Mesodermal cell (in vitro differentiated cells): ENCODE results near the gene KDM4C.

Experiments
- H3K27ac ChIP-seq: 2 replicates; pipeline ENCODE4 v1.7.0; 2013; ENCODE audit warnings: mild to moderate bottlenecking, low read depth, low read length, moderate library complexity; ENCODE audit not compliant: severe bottlenecking
- H3K36me3 ChIP-seq: 2 replicates; pipeline ENCODE4 v1.7.1; 2013; ENCODE audit warnings: mild to moderate bottlenecking, low read length, moderate library complexity; ENCODE audit not compliant: control insufficient read depth, insufficient read depth
- H3K4me1 ChIP-seq: one replicate; pipeline ENCODE4 v1.7.1; 2013; ENCODE audit warnings: mild to moderate bottlenecking, low read length; ENCODE audit not compliant: insufficient read depth, control insufficient read depth, poor library complexity, severe bottlenecking
- H3K4me3 ChIP-seq: 2 replicates; pipeline ENCODE4 v1.7.0; 2013; ENCODE audit warnings: low read length, control low read depth, mild to moderate bottlenecking; ENCODE audit not compliant: insufficient read depth, poor library complexity, severe bottlenecking; ENCODE audit errors: extremely low read depth
- H3K9me3 ChIP-seq: 2 replicates; pipeline ENCODE4 v1.7.1; 2013; ENCODE audit warnings: mild to moderate bottlenecking, low read length, moderate library complexity; ENCODE audit not compliant: control insufficient read depth
- WGBS, 2 experiments: methylation state at CpG; one replicate each; pipeline ENCODE4 v1.1.5; 2013; ENCODE audit warnings: missing lambda C conversion rate in 2 of 2; ENCODE audit not compliant: insufficient coverage in 2 of 2; 5-methylcytosine and 5-hydroxymethylcytosine counted together

KDM4C gene

DNA sequence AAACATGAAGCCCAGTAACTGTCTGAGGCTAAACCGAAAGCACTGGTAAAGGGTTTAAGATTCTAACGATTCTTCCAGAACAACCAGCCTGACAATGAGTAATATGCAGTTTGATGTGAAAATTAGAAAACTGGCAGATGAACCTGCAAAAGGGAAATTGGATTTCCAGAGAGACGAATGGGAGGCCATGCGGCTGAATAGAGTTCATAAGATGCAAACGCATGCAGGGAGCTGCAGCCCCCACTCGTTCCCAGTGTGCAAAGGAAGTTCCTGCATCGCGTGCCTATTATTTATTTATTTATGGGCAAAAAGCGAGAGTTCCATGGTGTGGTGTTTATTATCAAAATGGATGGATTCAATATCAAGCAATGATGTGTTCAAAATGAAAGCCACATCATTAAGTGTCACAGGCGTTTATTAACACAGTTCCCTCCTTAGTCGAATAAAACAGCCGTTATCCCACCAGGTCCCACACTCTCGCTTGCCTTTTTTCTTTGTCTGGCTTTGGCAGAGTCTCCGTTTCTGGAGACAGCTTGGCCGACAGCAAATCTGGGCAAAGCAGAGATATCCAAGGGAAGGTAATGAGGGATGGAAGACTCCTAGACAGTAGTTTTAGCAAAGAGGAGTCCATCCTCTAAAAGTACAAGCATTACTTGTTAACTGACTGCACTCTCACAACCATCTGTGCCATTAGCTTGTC lies 451.4 kb downstream of the KDM4C start:
- no peak overlapping the region for H3K4me3 ChIP-seq
- H3K27ac ChIP-seq: no peak overlapping the region
- no peaks in the 10 kb centered on the region for H3K36me3 ChIP-seq
- H3K9me3 ChIP-seq: no peaks in the 10 kb centered on the region
- no peaks in the 10 kb centered on the region for H3K4me1 ChIP-seq
- WGBS, 2 experiments: 90 to 91% methylated on average over 11 to 13 of the region's 15 CpGs

DNA sequence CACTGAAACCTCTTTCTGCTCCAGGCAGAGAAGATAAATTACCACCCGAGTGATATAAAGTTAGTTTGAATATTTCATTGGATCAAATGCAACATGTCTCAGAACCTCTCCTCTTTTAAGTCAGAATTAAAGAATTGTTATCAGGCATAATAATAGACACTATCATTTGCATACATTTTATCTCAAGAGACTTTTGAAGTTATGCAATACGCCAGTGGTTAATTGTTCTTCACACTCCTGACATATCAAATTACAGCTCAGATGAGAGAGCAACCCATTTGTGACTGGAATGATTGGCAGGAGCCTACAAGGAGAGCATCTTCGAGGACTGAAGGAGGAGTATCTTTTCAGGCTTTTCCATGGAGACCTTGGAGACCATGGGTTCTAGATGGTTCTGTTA lies 452.2 kb downstream of the KDM4C start:
- no peaks in the 10 kb centered on the region for H3K36me3 ChIP-seq
- no peak overlapping the region for H3K4me3 ChIP-seq
- no peaks in the 10 kb centered on the region for H3K9me3 ChIP-seq
- 80 to 100% methylated on average over 1 to 2 of the region's 3 CpGs for WGBS, 2 experiments
- no peak overlapping the region for H3K27ac ChIP-seq
- no peaks in the 10 kb centered on the region for H3K4me1 ChIP-seq

DNA sequence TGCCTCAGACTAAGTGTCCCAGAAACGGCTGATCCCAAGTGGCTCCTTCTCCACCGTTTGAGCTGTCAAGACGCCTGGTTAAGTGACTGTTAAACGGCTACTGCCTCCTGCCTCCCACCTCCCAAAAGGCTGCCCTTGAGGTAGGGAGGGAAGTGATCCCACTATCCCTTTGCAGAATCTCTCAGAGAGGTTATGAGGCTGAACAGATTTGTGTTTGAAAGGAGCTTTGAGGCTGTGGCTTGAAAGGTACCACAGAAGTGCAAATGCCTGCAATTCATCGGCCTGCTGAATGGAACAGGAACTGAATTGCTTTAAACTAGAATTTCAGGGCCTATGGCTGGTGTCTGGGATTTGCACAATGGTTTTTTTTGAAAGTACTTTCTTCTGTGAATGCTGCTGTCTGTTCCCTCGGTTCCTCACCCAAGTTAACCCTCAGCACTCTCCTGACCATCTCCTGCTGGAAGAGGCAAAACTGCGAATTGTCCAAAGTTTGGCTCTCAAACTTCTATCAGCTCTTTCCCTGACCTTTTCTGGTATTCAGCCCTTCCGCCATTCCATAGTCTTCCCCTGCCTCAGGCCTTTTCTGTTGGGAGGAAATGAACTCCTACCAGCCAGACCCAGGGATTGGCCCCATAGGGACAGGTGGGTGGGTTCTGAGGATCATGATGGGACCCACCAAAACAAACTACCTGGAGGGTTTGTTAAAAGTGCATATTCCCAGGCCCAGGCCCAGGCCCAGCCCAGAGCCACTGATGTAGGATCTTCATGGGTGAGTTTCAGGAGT lies 453.3 kb downstream of the KDM4C start:
- H3K4me3 ChIP-seq: no peak overlapping the region
- H3K36me3 ChIP-seq: no peaks in the 10 kb centered on the region
- H3K4me1 ChIP-seq: no peaks in the 10 kb centered on the region
- no peak overlapping the region for H3K27ac ChIP-seq
- H3K9me3 ChIP-seq: no peaks in the 10 kb centered on the region
- WGBS, 2 experiments: 34 to 47% methylated on average over 5 of the region's 8 CpGs

DNA sequence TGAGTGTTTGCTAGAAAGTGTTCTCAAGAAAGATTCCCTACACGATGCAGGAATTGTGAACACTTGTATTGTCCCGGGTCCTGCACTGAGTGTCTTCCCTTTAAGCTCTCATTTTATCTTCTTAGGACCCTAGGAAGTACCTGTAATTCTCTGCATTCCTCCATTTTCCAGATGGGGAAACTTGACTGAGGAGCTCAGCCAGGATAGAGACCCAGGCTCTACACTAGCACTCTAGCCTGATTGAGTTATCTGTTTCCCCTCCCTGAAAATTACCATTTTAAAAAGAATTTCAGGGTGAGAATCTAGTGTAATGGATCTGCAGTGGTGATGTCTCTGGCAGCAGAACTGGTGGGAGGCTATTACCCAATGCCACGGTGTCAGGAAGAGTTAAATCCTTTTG lies 453.9 kb downstream of the KDM4C start:
- 79 to 81% methylated on average over 3 of the region's 3 CpGs for WGBS, 2 experiments
- H3K4me3 ChIP-seq: no peak overlapping the region
- H3K36me3 ChIP-seq: no peaks in the 10 kb centered on the region
- no peak overlapping the region for H3K27ac ChIP-seq
- H3K4me1 ChIP-seq: no peaks in the 10 kb centered on the region
- no peaks in the 10 kb centered on the region for H3K9me3 ChIP-seq

DNA sequence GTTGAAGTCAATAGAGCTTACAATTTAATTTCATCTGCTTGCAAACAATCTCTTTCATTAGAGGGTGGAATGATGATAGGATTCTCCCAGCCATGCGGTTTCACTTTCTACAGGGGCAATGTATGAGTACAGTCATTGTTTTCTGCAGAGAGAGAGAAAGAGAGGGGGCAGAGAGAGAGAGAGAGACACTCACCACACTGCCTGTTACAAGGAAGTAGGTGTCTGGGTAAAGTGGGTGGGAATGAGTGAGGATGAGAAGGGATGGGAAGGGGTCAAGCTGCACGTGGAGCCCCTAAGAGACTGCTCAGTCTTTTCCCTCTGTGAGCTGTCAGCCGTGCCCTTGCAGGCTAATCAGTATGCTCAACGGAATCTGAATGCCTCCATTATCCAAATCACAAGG lies 454.3 kb downstream of the KDM4C start:
- no peaks in the 10 kb centered on the region for H3K4me1 ChIP-seq
- 47 to 48% methylated on average over 3 to 4 of the region's 4 CpGs for WGBS, 2 experiments
- no peaks in the 10 kb centered on the region for H3K36me3 ChIP-seq
- H3K9me3 ChIP-seq: no peaks in the 10 kb centered on the region
- no peak overlapping the region for H3K27ac ChIP-seq
- no peak overlapping the region for H3K4me3 ChIP-seq

DNA sequence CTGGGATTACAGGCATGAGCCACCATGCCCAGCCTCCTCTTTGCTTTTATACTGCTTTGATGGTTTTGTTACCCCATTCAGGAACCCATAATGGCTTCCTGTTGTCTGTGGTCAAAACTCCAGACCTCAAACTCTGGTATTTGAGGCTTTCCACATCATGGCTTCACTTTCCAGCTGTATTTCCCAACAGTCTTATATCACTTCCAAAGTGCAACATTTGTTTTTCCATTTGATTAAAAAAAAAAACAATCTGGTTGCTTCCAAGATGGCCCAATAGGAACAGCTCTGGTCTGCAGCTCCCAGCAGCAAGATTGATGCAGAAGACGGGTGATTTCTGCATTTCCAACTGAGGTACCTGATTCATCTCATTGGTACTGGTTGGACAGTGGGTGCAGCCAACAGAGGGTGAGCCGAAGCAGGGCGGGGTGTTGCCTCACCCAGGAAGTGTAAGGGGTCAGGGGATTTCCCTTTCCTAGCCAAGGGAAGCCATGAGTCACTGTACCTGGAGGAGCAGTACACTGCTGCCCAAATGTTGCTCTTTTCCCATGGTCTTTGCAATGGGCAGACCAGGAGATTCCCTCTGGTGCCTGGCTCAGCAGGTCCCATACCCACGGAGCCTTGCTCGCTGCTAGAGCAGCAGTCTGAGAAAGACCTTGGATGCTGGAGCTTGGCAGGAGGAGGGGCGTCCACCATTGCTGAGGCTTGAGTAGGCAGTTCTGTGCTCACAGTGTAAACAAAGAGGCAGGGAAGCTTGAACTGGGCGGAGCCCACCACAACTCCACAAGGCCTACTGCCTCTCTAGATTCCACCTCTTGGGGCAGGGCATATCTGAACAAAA lies 458.4 kb downstream of the KDM4C start:
- Histone ChIP-seq H3K4me1 (no peaks in the 10 kb centered on the region), H3K27ac (no peak overlapping the region), H3K9me3 (no peaks in the 10 kb centered on the region), H3K4me3 (no peak overlapping the region), H3K36me3 (no peaks in the 10 kb centered on the region)
- WGBS, 2 experiments: 89% methylated on average over 4 of the region's 7 CpGs

DNA sequence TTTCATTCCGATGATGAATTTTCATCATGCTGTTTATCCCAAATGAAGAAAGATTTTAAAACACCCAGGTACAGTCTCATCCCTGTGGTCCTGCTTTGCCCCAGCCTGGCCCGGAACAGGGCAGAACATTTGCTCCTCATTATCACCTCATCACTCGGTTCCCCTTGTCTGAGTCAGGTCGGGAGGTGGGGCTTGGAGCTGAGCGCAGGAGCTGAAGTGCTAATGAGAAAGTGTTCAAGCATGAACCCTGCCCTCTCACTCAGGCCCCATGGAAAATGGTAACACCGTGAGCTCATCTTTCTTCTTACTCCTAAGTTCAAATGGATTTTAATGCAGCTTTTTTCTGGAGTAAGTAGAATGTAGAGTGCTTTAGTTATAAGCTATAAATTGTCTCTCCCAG lies 466.2 kb downstream of the KDM4C start:
- Histone ChIP-seq H3K9me3 (no peaks in the 10 kb centered on the region), H3K4me3 (no peak overlapping the region), H3K36me3 (no peaks in the 10 kb centered on the region), H3K27ac (no peak overlapping the region), H3K4me1 (peaks cover 6% of the 10 kb centered on the region)
- 22 to 100% methylated on average over 1 to 3 of the region's 6 CpGs for WGBS, 2 experiments
